ENCODE measurements around the gene GRIK4.

DNA sequence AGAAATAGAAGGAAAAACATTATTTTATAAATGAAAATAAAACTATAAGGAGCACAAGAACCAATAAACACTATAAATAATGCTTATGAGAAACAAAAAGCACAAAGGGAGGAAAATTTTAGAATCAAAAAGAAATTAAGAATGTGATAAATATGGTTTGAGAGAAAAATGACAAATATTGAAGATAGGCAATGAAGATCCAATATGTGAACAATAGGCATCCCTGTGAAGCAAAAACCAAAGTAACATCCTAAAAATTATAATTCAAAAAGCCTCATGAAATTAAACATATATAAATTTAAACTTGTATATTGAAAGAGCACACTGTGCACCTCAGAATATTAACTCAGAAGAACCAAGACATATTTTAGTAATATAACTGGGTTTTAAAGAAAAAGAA is 216.2 kb downstream of the GRIK4 start:
- TF ChIP-seq, protein P1, sequence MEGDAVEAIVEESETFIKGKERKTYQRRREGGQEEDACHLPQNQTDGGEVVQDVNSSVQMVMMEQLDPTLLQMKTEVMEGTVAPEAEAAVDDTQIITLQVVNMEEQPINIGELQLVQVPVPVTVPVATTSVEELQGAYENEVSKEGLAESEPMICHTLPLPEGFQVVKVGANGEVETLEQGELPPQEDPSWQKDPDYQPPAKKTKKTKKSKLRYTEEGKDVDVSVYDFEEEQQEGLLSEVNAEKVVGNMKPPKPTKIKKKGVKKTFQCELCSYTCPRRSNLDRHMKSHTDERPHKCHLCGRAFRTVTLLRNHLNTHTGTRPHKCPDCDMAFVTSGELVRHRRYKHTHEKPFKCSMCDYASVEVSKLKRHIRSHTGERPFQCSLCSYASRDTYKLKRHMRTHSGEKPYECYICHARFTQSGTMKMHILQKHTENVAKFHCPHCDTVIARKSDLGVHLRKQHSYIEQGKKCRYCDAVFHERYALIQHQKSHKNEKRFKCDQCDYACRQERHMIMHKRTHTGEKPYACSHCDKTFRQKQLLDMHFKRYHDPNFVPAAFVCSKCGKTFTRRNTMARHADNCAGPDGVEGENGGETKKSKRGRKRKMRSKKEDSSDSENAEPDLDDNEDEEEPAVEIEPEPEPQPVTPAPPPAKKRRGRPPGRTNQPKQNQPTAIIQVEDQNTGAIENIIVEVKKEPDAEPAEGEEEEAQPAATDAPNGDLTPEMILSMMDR (IDR thresholded peaks at IDR 0.05; ENCODE audit: insufficient read depth, low read depth, low read length), result no peak
- TF ChIP-seq EZH2 (IDR thresholded peaks at IDR 0.05; ENCODE audit: insufficient read depth, low read length), result no peak
